NCI-H345 treated with DMSO at 0.1 percent for 48 hours (cell line): ENCODE data around the gene KCTD2.
"Not testable (repeated sequence)": the region's sequence is repeated elsewhere in the genome, so short reads cannot be mapped to it uniquely, and the experiment has no call there.

ENCODE experiments used
- DNase-seq: peaks from one replicate; lab custom pipeline; 2025; ENCODE audit not compliant: unreplicated experiment; lab: John Stamatoyannopoulos, UW

KCTD2 gene

GRCh38 chr17:75049057-75049456 is 2.0 kb downstream of the KCTD2 start:
- no peak for DNase-seq

- no peak for DNase-seq
Observed at GRCh38 chr17:75049706-75050105, 2.7 kb downstream of the KCTD2 start.

DNA sequence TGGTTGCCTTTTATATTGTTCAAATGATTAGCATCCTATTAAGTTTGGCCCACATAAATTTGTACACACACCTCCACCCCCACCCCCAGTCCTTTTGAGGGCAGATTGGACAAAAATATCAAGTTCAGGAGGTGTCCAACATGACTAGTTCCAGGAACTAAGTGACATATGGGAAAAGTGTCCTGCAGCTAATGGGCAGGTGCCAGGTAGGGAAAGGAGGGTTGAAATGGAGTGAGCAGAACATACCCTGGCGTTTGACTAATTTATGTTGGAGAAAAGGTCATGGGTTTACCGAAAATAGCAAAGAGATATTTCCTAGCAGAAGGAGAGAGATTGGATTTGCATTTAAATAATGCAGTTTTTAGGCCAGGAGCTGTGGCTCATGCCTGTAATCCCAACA is 4.9 kb downstream of the KCTD2 start:
- no peak for DNase-seq

DNA sequence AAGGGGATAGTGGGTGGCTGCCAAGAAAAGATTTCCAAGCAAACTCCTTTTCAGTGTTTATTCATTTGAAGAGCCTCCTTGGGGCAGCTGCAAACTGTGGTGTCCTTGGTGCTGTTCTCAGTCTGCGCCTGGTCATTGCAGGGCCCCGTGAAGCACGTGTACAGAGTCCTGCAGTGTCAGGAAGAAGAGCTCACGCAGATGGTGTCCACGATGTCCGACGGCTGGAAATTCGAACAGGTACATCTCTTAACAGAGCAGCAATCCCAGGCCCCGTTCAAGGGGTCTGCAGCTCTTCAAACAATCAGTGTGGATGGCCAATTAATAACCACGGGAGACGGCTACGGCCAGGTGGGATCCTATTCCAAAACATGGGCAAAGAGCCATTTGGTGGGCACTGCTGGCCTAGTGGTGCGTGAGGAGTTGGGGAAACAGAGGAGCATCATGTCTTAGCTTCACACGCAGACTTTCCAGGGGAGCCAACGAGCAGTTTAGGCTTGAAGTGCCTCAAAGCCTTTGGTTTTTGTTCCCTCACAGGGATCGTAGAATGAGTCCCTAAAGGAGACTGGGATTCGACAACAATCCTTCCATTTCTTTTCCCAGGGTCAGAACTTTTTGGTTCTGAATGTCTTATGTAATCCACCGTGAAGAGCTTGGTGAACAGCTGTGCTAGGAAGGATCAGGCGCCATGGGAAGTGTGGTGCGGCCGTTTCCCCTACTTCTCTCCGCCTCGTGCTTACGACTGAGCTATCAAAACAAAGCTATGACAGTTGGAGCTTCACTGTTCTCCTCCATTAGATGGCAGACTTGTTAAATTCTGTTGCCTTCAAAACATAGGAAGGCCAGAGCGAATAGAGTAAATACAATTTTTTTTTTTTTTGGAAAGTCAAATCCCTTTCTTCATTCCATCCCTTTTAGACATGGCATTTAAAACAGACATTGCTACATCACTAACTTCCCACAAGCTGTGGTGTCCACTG is 12.6 kb downstream of the KCTD2 start:
- DNase-seq, result no peak

DNA sequence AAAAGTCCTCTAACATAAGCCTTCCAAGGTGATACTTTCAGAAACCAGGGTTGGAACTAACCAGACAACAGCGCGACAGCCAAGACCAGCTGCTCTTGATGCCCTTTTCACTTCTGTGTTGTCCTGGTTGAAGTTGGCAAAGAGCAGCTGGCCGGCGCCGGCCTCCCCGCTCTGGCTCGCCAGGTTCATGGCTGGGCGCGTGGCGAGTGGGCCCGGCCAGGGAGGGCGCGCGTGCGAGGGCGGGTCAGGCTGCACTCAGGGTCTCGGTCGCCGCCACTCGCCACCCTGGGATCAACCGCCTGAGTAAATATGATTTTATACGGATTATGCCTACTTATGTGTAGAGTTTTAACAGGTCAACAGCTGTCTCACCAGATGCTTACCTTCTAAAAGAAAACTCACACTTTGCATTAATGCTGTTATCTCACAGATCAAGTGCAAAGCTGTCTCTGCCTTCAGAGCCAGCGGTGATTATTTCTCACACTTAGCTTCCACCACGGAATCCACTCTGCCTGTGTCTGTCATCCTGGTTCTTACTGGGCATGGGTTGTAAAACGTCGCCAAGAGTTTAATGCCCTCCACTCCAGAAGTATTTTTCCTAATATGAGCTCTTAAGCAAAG is 13.5 kb downstream of the KCTD2 start:
- no peak for DNase-seq

DNA sequence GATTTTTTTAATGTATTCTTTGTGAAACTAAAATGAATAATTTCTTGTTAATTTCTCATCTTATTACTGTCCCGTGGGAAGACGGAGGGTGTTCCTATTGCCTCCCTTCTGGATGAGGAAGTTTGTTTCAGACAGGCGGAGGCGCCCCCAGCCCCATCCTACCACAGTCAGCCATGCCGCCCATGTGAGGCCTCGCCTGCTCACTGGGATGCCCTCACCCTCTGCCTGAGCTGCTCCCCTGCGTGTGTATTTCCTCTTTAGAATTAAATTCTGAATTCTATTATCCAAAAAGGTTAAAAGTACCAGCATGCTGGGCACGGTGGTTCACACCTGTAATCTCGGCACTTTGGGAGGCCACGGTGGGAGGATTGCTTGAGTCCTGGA is 14.0 kb downstream of the KCTD2 start:
- no peak for DNase-seq

GRCh38 chr17:75061618-75062017 is 14.6 kb downstream of the KCTD2 start:
- no peak for DNase-seq

DNA sequence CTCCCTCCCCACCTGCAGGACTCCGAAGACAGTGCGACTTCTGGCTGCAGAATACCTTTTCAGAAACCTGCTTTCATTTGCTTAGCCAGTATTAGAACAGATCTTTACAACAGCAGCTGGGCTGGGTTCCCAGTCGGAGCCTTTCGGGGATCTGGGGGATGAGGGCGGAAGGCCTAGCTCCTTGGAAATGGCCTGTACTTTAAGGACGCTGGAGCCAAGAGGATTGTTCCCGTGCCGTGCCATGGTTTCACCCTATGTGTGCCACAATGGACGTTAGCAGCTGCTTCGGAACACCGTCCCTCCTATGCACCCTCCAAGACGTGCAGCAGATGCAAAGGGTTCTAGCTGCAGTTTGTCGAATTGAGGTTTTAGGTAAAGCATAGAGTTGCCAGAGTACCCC is 16.2 kb downstream of the KCTD2 start:
- DNase-seq, result no peak

DNA sequence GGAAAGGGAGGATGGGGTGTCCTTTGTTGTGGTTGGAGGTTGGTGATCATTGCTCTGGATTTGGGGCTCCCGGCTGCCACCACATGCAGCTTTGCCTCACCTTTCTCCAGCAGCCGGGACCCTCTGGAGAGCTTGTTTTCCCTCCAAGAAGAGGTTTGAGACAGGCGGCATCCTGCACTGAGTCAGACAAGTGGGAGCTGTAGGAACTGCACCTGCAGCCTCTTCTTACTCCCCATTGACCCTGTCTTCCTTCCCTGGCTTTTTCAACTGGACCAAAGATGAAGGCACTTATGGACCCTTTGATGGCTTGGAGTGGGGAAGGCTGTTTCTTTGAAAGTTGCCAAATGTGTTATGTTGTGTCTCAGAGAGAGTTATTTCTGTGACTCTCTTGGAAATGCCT is 16.6 kb downstream of the KCTD2 start:
- DNase-seq, result no peak

DNA sequence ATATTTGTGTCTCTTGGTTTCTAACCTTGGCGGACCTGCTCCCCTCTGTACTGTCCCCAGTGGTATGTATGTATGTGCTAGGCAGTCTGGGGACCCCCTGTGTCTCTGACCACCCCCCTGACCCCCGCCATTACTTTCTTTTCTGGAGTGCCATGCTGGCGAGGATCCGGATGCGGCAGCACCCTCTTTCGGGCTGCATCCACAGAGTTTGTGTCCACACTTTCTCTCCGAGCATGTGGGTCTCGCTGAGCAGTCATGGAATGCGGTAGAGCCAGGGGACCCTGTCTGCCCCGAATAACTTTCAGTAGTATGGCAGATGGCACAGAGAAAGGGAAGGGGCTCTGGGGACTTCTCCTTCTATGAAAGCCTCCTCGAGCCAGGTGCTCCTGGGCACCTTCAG is 17.0 kb downstream of the KCTD2 start:
- DNase-seq, result no peak

DNA sequence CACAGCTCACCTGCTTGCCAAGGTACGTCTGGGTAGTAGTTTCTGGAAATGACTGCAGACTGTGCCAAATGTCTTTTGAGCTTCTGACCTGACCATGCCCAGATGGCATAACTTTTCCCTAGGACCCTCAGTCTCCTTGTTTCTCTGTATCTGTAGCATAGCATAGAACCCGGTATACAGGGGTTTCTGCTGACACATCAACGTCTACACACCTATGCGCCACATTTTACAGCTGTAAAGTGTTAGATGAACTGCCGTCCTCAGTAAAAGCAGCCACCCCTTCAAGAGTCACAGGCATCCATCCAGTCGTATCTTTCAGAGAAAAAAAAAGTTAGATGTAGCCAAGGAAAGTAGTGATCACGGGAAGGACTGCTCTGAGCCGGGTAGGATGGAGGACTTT is 17.4 kb downstream of the KCTD2 start:
- DNase-seq, result no peak

- no peak for DNase-seq
Observed at GRCh38 chr17:75064867-75065561, 18.0 kb downstream of the KCTD2 start.

- DNase-seq, result no peak
Observed at GRCh38 chr17:75065562-75066151, 18.6 kb downstream of the KCTD2 start.

DNA sequence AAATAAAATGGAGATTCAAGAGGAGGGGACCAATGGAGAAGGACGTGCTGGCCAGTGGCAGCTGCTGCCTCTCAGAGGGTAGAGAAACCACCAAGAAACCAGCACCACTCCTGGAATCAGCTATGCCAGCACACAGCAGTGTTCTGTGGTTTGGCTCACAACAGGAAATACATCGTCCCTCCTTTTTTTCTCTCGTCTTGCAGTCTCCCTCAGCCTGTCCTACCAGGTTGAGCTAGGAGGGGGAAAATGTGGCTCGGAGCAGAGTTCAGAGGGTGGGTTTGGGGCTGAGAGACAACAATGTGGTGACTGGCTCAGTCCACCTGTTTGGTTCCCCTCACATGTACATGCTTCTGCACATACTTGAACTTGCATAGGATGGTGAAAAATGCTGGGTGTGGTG is 20.8 kb downstream of the KCTD2 start:
- no peak for DNase-seq

DNA sequence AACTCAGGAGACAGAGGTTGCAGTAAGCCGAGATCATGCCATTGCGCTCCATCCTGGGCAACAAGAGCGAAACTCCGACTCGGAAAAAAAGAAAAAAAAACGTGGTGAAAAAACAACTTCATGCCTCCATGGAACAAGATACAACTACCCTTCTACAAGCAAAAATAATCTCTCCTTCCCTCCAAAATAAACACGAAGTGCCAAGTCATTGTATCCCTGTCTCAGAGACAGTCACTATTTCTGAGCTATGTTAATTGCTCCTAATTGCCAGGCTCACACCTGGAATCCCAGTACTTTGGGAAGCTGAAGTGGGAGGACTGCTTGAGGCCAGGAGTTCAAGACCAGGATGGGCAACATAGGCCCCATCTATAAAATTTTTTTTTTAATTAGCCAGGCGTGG is 21.7 kb downstream of the KCTD2 start:
- DNase-seq, result no peak

GRCh38 chr17:75069783-75070182 is 22.8 kb downstream of the KCTD2 start:
- DNase-seq, result no peak

DNA sequence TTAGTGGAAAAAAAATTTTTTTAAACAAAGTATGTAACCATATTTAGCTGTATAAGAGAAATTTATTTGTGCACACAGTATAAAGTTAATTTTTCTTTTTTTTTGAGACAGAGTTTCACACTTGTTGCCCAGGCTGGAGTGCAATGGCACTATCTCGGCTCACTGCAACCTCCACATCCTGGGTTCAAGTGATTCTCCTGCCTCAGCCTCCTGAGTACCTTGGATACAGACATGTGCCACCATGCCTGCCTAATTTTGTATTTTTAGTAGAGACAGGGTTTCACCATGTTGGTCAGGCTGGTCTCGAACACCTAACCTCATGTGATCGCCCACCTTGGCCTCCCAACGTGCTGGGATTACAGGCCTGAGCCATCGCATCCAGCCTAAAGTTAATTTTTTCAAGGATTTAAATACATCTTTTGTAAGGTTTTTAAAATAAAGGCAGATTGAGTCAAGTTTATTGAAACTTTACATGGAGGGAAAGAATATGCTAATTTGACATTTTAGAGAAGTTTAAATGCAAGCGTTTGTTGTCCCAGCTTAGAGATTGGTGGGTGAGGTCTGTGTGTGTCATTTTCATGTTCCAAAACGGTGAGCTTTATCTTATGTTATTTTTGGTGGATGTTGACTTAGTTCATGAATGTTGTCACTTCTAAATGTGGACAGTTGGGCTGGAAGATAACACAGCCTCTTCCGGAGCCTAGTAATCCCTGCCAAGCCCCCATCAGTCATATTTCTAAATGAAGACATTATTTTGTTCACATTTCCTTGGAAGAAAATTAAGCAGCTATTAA is 24.6 kb downstream of the KCTD2 start:
- DNase-seq, result not testable (repeated sequence)

- not testable (repeated sequence) for DNase-seq
Observed at GRCh38 chr17:75072909-75073308, 25.9 kb downstream of the KCTD2 start.

- no peak for DNase-seq
Observed at GRCh38 chr17:75073618-75074047, 26.6 kb downstream of the KCTD2 start.

DNA sequence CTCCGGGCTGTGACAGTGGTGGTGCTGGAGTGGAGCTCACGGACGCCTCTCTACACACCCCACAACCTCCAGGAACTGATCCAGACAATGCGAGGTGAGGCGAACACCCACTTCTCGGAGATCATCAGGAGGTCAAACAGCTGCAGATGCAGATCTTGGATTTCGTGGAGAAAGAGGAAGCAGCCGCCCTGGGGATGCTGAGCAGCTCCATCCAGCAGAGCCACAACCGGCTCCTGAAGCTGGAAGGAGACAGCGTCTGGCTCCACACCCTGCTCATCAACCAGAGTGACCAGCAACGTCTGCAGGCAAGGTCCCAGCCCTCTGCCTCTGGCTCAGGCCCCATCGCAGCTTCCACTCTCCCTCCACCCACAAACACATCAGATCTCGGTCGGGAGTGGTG is 27.5 kb downstream of the KCTD2 start:
- no peak for DNase-seq
